NCI-H1105 (cell line): ENCODE measurements around the gene PCDHGA2.
"Not testable (repeated sequence)": the region's sequence is repeated elsewhere in the genome, so short reads cannot be mapped to it uniquely, and the experiment has no call there.

ENCODE experiments used
- DNase-seq: peaks from one replicate; lab custom pipeline; 2025; lab: John Stamatoyannopoulos, UW

Gene PCDHGA2

GRCh38 chr5:141338538-141339306 lies at the start of gene PCDHGA2:
TSS of gene PCDHGA2 (plus strand) at chr5:141338760.
- DNase-seq = no peak

- no peak for DNase-seq
These were observed 40.2 kb upstream of the PCDHGA2 start for GRCh38 chr5:141298376-141298775.

DNA sequence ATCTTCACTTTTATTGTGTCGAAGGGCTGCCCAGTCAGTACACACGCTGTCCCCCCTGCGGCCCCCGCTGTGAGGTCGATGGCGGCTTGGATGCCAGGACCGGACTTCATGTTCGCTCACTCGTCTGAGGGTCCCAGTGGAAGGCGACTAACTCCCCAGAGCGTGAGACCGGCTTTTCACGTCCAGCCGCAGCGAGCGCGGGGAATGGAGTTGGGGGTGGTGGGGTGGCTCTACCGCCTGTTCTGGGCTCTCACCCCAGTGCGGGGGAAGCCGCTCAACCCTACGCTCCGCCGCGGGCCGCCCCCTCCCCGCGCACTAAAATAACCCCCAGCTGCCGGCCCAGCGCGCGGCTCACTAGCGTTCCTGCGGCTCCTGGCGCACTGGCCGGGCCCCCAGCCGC lies 34.8 kb upstream of the PCDHGA2 start, which contains the start of gene SLC25A2:
Gene SLC25A2, minus strand, starts transcription at position 294 of the 400 bp plus-strand sequence. Its CDS starts 184 bp downstream, at position 110.
- no peak for DNase-seq

- no peak for DNase-seq
These were observed 31.9 kb upstream of the PCDHGA2 start for GRCh38 chr5:141306630-141307029.

DNA sequence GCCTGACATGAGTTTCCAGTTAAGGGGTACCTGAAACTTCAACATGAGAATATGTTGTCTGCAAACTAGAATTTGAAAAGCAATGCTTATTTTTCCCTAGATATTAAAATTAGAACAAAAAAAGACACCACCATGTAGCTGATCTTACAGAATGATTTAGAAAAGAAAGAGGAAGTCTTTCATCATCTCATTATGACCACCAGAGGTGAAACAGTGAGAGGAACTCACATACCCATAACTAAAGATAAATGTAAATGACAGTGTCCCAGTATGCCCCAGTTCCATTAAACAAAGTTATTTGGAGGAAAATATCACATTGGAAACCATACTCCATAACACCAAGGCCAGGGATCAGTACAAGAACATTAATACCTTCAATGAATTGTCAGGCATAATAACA lies 24.8 kb upstream of the PCDHGA2 start:
- no peak for DNase-seq

DNA sequence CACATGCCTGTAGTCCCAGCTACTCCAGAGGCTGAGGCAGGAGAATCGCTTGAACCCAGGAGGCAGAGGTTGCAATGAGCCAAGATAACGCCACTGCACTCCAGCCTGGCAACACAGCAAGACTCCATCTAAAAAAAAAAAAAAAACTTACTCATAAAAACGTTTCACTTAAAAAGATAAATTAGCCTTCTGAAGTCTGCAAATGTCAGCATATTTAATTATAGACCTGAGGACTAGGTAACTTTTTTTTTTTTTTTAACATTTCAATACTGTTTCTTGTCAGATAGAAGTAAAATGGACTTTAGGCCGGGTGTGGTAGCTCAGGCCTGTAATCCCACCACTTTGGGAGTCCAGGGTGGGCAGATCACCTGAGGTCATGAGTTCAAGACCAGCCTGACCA lies 21.6 kb upstream of the PCDHGA2 start:
- not testable (repeated sequence) for DNase-seq

DNA sequence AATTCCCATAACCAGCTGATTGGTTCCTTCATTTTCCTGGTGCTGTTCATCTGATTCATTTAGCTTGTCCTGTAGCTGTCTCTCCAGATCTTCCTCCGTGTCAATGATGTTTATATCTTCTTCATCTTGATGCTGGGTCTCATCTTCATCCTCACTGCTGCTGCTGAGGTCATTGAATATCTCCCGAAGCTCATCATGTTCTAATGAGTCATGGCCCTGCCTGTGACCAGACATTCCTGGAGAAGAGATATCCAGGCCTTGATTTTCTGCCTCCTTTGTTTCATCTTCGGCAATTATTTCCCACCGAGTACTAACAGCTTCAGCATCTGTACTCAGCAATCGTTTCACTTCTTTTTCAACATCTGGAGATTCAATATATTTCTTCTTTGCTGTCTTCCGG lies 19.4 kb upstream of the PCDHGA2 start:
- DNase-seq = no peak

GRCh38 chr5:141319699-141320098 lies 18.9 kb upstream of the PCDHGA2 start:
- no peak for DNase-seq

- peak; percentile 64 for DNase-seq
These were observed 18.1 kb upstream of the PCDHGA2 start, which contains the start of gene TAF7 for GRCh38 chr5:141320225-141321169. TSS of gene TAF7 (minus strand) at chr5:141320784. CDS start at chr5:141320044, 740 bp downstream.

- DNase-seq = no peak
These were observed 16.3 kb upstream of the PCDHGA2 start for GRCh38 chr5:141322261-141322660.

DNA sequence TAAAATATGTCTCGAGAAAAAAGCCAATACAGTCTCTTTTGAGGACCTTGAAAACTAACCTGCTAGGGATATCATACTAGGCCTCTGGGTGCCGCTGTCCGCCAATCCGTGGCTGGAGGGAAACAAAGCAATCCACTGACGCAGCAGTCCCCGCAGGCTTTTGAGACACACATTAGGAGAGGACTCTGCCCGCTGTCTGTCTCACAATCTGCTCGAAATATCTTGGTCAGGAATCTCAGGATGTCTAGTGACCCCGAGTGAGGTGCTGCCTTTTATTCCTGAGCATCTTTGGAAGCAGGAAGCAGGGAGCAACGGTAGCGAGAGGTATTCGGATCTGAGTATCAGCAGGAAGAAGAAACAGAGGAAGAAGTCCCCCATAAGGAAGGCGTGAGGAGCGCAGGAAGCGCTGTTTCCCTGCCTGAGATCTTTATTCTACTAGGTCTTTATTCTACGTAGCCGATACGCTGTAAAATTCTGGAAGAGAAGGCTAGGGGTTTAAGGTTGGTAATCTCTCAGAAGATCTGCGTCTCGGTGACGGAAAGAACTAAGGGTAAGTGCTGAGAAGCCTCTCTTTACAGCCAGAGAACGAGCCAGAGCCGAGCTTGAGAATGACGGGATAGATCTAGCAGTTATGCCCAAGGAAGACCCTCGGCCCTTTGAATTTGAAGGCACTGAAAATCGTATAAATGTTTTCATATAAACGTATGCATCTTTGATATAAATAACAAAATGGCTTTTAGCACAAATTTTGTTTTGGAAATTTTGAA lies 12.3 kb upstream of the PCDHGA2 start:
- DNase-seq = no peak

DNA sequence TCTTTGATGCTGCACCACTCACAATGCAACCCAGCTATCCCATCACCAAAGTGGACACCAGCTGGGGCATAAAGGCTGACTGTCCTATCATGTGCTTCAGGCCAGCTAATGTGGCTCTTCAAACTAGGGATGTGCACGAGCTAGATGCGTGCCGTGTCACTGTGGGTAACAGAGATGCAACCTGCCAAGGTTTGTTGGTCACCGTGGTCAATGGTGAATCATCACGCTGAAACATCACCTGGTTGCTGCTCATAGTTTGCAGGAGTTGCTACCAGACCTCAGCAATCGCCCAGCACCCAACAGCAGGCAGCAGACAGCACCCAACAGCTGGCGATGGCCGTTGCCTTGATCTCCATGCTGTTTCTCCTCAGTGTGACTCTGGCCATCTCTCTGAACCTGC lies 10.3 kb upstream of the PCDHGA2 start:
- DNase-seq = no peak

DNA sequence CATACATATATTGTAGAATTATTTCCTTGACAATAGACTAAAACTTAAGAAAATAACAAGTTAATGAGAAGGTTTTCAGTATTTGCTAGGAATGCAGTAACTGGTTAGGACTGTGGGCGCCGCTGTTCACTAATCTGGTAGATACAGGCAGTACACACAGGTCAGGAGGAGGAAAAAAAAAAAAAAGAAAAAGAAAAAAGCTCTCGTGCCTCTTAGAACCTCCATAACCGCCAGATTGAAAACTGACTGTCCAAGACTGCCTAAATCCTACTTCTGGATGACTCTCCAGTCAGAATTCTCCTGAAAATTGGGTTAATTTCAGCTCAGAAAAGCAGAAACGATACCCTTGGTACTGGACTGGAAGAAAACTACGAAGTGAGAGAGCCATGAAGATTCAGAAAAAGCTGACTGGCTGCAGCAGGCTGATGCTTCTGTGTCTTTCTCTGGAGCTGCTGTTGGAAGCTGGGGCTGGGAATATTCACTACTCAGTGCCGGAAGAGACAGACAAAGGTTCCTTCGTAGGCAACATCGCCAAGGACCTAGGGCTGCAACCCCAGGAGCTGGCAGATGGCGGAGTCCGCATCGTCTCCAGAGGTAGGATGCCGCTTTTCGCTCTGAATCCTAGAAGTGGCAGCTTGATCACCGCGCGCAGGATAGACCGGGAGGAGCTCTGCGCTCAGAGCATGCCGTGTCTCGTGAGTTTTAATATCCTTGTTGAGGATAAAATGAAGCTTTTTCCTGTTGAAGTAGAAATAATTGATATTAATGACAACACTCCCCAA lies 8.1 kb upstream of the PCDHGA2 start, which contains the start of gene PCDHGA1:
Gene PCDHGA1, plus strand, starts transcription at position 216 of the 782 bp plus-strand sequence.
- DNase-seq = peak; percentile 43

GRCh38 chr5:141332571-141332970 lies 6.0 kb upstream of the PCDHGA2 start:
- not testable (repeated sequence) for DNase-seq

DNA sequence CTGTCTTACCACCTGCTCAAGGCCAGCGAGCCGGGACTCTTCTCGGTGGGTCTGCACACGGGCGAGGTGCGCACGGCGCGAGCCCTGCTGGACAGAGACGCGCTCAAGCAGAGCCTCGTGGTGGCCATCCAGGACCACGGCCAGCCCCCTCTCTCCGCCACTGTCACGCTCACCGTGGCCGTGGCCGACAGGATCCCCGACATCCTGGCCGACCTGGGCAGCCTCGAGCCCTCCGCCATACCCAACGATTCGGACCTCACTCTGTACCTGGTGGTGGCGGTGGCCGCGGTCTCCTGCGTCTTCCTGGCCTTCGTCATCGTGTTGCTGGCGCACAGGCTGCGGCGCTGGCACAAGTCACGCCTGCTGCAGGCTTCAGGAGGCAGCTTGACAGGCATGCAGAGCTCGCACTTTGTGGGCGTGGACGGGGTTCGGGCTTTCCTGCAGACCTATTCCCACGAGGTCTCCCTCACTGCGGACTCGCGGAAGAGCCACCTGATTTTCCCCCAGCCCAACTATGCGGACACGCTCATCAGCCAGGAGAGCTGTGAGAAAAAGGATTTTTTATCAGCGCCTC lies 2.3 kb downstream of the PCDHGA2 start:
- not testable (repeated sequence) for DNase-seq

DNA sequence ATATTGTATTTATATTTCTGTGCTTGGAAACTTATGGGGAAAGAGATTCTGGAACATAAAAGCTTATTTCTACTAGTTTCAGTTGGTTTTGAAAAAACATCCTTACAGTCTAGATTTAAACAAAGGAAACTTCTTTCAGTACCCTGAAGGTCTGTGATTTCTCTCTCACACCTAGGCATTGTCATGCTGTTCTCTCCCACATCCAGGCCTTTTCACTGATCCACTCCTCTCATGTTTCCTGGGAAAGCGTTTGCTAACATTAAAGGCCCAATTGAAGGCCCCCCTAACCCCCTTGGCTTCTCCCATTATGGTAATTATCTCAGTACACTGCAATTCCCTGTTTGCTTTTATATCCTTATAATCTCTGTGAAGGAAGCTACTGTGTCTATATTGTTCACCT lies 4.2 kb downstream of the PCDHGA2 start:
- no peak for DNase-seq

GRCh38 chr5:141343242-141343952 lies 4.8 kb downstream of the PCDHGA2 start, which contains the start of gene PCDHGA3:
TSS of gene PCDHGA3 (plus strand) at chr5:141343829. CDS start at chr5:141344034, 205 bp downstream.
- no peak for DNase-seq

- no peak for DNase-seq
These were observed 5.4 kb downstream of the PCDHGA2 start for GRCh38 chr5:141343953-141344463.

DNA sequence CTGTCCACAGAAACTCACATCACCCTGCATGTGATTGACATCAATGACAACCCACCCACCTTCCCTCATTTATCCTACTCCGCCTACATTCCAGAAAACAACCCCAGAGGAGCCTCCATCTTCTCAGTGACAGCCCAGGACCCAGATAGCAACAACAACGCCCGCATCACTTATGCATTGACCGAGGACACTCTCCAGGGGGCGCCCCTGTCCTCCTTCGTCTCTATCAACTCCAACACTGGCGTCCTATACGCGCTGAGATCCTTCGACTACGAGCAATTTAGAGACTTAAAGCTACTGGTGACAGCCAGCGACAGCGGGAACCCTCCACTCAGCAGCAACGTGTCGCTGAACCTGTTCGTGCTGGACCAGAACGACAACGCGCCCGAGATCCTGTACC lies 6.8 kb downstream of the PCDHGA2 start:
- no peak for DNase-seq

DNA sequence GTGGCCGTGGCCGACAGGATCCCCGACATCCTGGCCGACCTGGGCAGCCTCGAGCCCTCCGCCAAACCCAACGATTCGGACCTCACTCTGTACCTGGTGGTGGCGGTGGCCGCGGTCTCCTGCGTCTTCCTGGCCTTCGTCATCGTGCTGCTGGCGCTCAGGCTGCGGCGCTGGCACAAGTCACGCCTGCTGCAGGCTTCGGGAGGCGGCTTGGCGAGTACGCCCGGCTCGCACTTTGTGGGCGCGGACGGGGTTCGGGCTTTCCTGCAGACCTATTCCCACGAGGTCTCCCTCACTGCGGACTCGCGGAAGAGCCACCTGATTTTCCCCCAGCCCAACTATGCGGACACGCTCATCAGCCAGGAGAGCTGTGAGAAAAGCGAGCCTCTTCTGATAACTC lies 7.5 kb downstream of the PCDHGA2 start:
- not testable (repeated sequence) for DNase-seq
